ENCODE results near the gene NBEA.

The NBEA gene

DNA sequence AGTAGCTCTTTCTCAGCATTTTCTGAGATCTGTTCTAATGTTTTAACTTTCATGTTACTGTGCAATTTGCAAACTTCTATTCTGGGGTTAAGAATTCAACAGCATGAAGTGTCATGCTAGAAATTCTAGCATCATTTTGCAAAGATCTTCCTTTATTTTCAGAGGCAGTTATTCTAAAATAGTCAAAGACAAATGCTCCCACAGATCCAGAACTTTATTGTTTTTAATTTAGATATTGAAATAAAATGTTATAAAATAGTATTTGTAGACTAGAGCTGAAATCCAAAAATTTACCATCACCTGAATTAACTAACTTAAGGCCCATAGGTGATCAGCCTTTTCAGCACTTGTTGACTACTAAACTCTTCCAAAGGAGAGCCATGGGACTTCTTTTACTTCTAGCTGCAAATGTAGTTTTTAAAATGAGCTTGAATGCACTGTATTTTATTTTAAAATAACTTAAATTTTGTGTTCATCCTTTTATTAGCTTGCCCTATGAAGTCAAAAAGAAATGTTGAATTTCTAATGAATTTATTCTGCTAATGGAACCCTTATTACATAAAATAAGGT, 531.2 kb downstream of the NBEA start:
- peak; percentile 9 for DNase-seq (ENCODE audit: low read depth, low spot score)
- in situ Hi-C loops (cut with HindIII; ENCODE audit: low sequenced_read_pairs): no loop called here
- peak overlapping the region; percentile 15 for H3K4me3 ChIP-seq (ENCODE audit: low read depth, low read length)
- no peak for TF ChIP-seq CTCF (IDR thresholded peaks at IDR 0.05; ENCODE audit: low read depth, low read length)

- no peak for TF ChIP-seq CTCF (IDR thresholded peaks at IDR 0.05; ENCODE audit: low read depth, low read length)
- no peak overlapping the region for H3K4me3 ChIP-seq (ENCODE audit: low read depth, low read length)
- DNase-seq (ENCODE audit: low read depth, low spot score): no peak
- in situ Hi-C loops (cut with HindIII; ENCODE audit: low sequenced_read_pairs): no loop called here
Observed at GRCh38 chr13:35473802-35474201, 531.7 kb downstream of the NBEA start.

GRCh38 chr13:35474496-35475211, 532.6 kb downstream of the NBEA start:
- in situ Hi-C loops (cut with HindIII; ENCODE audit: low sequenced_read_pairs): no loop called here
- peak overlapping the region; percentile 62 for H3K4me3 ChIP-seq (ENCODE audit: low read depth, low read length)
- no peak for TF ChIP-seq CTCF (IDR thresholded peaks at IDR 0.05; ENCODE audit: low read depth, low read length)
- peak; percentile 13 for DNase-seq (ENCODE audit: low read depth, low spot score)

DNA sequence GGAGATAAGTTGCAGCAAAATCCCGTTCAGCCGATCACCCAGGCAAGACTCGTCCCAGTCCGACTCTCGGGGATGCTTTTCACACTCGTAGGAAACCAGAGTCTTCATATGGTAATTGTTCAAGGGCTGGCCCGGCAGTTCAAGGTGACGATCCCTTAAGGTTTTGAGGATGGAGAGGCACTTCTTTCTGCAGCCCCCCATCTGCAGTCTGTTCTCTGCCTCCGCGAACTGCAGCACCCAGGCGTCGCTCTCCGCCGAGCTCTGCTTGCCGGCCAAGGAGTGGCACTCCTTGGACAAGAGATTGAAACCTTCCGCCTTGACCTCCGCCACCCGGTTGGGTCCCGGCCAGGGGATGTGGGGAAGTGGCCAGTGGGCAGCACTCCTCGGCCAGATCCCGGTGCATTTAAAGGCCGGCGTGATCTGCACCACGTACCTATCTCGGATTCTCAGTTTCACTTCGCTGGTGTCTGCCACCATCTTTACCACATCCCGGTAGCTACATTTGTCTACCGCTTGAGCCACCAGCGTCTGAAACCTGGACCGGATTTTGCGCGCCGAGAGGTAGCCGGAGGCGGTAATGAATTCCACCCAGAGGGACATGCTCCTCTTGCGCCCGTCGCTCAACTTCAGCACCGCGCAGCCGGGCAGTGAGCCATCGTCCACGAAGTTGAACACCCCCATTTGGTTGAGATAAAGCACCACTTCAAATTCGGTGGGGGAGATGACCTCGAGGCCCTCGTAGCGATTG, 533.3 kb downstream of the NBEA start:
- in situ Hi-C loops (cut with HindIII; ENCODE audit: low sequenced_read_pairs): no loop called here
- DNase-seq (ENCODE audit: low read depth, low spot score): peak; percentile 49
- no peak for TF ChIP-seq CTCF (IDR thresholded peaks at IDR 0.05; ENCODE audit: low read depth, low read length)
- H3K4me3 ChIP-seq (ENCODE audit: low read depth, low read length): peak overlapping the region; percentile 62

DNA sequence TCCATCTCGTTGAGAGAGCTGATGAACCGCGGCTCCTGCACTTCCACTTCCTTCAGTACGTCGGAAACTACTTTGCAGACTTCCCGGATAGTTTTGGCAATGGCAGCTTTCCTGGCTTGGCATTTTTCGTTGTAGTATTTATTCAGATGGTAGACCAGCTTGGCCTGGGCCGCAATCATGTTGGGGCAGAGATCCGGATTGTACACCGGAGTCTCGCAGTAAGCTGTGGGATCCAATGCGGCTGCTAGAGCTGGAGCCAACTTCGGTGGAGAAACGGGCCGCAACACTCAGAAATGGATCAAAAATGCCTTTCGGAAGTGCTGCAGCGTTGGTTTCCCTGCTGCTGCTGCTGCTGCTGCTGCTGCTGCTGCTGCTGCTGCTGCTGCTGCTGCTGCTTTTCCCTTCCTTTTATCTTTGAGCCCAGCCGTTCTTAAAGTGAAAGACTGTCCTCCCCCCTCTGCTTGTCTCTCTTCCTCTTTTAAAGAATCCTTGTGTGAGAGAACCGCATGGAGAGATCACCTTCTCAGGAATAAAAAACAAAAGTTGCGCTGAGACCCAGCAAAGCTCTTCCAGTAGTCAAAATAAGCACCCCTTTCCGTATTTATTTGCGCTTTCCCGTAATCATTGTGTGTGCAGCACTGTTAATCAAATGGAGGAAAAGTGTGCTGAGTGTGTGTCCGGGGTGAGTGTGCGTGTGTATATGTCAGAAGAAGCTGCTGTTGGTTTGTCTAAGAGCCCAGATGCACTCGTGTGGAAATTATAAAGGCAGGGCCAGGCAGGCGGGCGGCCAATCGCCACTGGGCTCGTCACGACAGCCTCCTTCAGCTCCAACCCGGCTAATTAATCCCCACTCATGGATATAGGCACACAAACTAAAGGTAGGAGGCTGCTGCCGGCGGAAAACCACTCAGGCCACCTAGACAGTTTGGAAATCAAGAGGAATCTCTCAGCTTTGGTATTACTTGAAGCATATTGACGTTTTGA, 534.2 kb downstream of the NBEA start, which contains the start of gene MAB21L1:
Gene MAB21L1, minus strand, starts transcription at position 730 of the 984 bp plus-strand sequence. Its CDS starts 551 bp downstream, at position 179.
- no peak for TF ChIP-seq CTCF (IDR thresholded peaks at IDR 0.05; ENCODE audit: low read depth, low read length)
- in situ Hi-C loops (cut with HindIII; ENCODE audit: low sequenced_read_pairs): no loop called here
- DNase-seq (ENCODE audit: low read depth, low spot score): peak; percentile 62
- peak within 1 kb of the TSS; percentile 62 for H3K4me3 ChIP-seq (ENCODE audit: low read depth, low read length)
